ENCODE data around the gene IL20. TPM values are rescaled to one million over a fixed set of nuclear protein-coding genes. Genes with fewer than 3 reads are reported as not detected.

Gene IL20
- total and polyA plus RNA-seq, 2 of the 8 experiments (the other 6 are each of a cell fraction or from before 2014, with no cell fraction given), result not detected

DNA sequence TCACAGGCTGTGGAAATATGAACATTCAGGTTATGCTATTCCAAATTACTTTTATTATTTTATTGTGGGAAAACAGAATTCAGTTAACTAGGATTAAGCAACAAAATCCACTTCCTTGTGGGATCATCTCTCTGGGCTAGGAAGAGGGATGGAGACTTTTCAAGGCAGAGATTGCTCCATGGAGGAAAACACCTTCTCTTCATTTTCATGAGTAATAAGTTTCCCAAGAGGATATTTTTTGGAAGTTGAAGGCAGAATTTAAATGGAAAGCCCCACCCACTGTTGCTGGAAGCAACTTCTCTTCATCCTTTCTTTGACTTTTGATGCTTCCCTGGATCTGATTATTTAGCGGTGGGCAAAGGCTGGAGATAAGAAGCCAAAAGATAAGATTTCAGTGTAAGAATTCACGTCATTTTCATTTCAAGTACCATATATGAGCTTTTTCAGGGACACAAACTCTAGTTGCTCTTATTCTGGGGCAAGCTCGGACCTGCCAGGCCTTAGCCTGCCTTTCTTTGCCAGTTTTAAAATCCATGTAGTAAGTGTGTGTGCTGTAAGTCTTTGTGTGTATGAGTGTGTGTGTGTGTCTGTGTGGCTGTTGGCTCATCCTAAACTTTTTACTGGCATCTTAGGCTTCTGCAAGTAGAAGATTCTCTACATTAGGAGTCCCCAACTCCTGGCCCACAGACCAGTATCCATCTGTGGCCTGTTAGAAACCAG, 20.1 kb downstream of the IL20 start:
- DNase-seq (ENCODE audit: low read depth in 1 of 2, low spot score in 2 of 2) (no peak), FAIRE-seq (no peak)
- Histone ChIP-seq H3K23ac (ENCODE audit: insufficient read length) (no peak overlapping the region), H2AFZ (ENCODE audit: low read length) (no peak overlapping the region), H3K27me3 (replicated peaks in 1 of 4; ENCODE audit: control insufficient read depth in 3 of 4, extremely low read depth in 1 of 4, insufficient read depth in 3 of 4, low read length in 3 of 4) (no peaks in the 10 kb centered on the region), H2BK12ac (ENCODE audit: low read depth, low read length) (no peak overlapping the region), H3K4me2 (ENCODE audit: insufficient read depth in 1 of 2, low read depth in 2 of 2, low read length in 2 of 2) (no peak overlapping the region), H3K4me1 (replicated peaks in 1 of 4; ENCODE audit: control insufficient read depth in 3 of 4, insufficient read depth in 4 of 4, low read length in 3 of 4) (peaks cover 0 to 3% (median 0%) of the 10 kb centered on the region in 4 experiments; a peak in 2 of 7 replicates), H3K36me3 (ENCODE audit: control insufficient read depth in 2 of 4, insufficient read depth in 4 of 4, low read length in 3 of 4) (no peaks in the 10 kb centered on the region), H3K9me3 (ENCODE audit: insufficient read depth in 2 of 2, low read depth in 1 of 2, low read length in 1 of 2) (no peaks in the 10 kb centered on the region), H3K27ac (ENCODE audit: low read depth, low read length) (no peak overlapping the region), H4K5ac (ENCODE audit: insufficient read length, low read depth, low read length) (no peak overlapping the region), H3K79me1 (ENCODE audit: low read depth, low read length) (no peaks in the 10 kb centered on the region), H4K91ac (replicated peaks; ENCODE audit: insufficient read length, low read length) (no peak overlapping the region), H2AK5ac (ENCODE audit: low read depth, low read length) (no peak overlapping the region), H3K18ac (ENCODE audit: extremely low read depth, low read length) (no peak overlapping the region), H2BK15ac (ENCODE audit: low read length) (no peak overlapping the region), H4K8ac (ENCODE audit: extremely low read depth, insufficient read depth, low read length) (no peak overlapping the region), H3K23me2 (ENCODE audit: low read depth, low read length) (no peaks in the 10 kb centered on the region), H4K20me1 (replicated peaks in 1 of 2; ENCODE audit: control insufficient read depth in 1 of 2, insufficient read depth in 2 of 2, low read length in 2 of 2) (no peaks in the 10 kb centered on the region), H2BK120ac (replicated peaks; ENCODE audit: low read depth, low read length) (no peak overlapping the region), H3K9ac (replicated peaks in 1 of 4; ENCODE audit: extremely low read depth in 1 of 4, low read depth in 3 of 4, low read length in 3 of 4) (no peak overlapping the region), H2BK20ac (ENCODE audit: low read length) (no peak overlapping the region), H3K79me2 (ENCODE audit: control insufficient read depth in 1 of 2, insufficient read depth in 2 of 2, low read length in 2 of 2) (no peaks in the 10 kb centered on the region), H3K56ac (replicated peaks; ENCODE audit: insufficient read length, low read depth, low read length) (no peak overlapping the region), H2BK5ac (ENCODE audit: low read depth, low read length) (no peak overlapping the region), H3K4me3 (ENCODE audit: extremely low read depth in 1 of 4, insufficient read depth in 2 of 4, low read depth in 3 of 4, low read length in 4 of 4) (no peak overlapping the region), H3K4ac (replicated peaks; ENCODE audit: insufficient read length, low read depth, low read length) (no peak overlapping the region), H3K14ac (ENCODE audit: insufficient read length) (no peak overlapping the region)
- CTCF ChIA-PET (ENCODE audit: partially characterized antibody), result interaction anchor here (0.6 to 3.3 kb wide), 14 partner anchors 9 to 150 kb away, joined by 3 to 19 read pairs (median 5); partner anchors contain the start of gene IL20
- POLR2A ChIA-PET (ENCODE audit: partially characterized antibody), result interaction anchor here (1.2 kb wide), 1 partner anchor 14 kb away, joined by 4 read pairs; no protein-coding TSS in a partner anchor
- 92% methylated on average over 3 of the region's 3 CpGs; no CpG with 5 or more reads in 1 of the 2 experiments for WGBS, 2 experiments (ENCODE audit: extremely low coverage in 1 of 2, insufficient coverage in 1 of 2, insufficient read length in 1 of 2, insufficient replicate concordance in 2 of 2, low coverage in 1 of 2, low lambda C conversion rate in 2 of 2, missing lambda C conversion rate in 1 of 2)
- TF ChIP-seq NRF1 (IDR thresholded peaks at IDR 0.05; ENCODE audit: low read depth, low read length) (no peak), CBX8 (IDR thresholded peaks at IDR 0.05; ENCODE audit: borderline replicate concordance, low read depth, low read length) (no peak), SRF (IDR thresholded peaks at IDR 0.05; ENCODE audit: low read depth, low read length) (no peak), ASH2L (IDR thresholded peaks at IDR 0.05; ENCODE audit: low read length) (no peak), KDM5A (IDR thresholded peaks at IDR 0.05; ENCODE audit: low read length) (no peak), EZH2 (IDR thresholded peaks at IDR 0.05; ENCODE audit: low read depth, low read length, severe bottlenecking) (no peak), HDAC2 (IDR thresholded peaks at IDR 0.05; ENCODE audit: borderline replicate concordance in 1 of 2, low read depth in 2 of 2, low read length in 2 of 2) (no peak), SIN3A (conservative IDR thresholded peaks at IDR 0.05 in 1 of 2, IDR thresholded peaks at IDR 0.05 in 1 of 2; ENCODE audit: low read depth in 1 of 2, low read length in 2 of 2) (no peak), CTCF (IDR thresholded peaks at IDR 0.05; ENCODE audit: control extremely low read depth in 1 of 3, insufficient read depth in 1 of 3, low read depth in 1 of 3, low read length in 3 of 3) (no peak)

Measured in H1 (cell line).